ENCODE data around the gene FRG1.
"Not testable (repeated sequence)": the region's sequence is repeated elsewhere in the genome, so short reads cannot be mapped to it uniquely, and the experiment has no call there.

Gene FRG1

DNA sequence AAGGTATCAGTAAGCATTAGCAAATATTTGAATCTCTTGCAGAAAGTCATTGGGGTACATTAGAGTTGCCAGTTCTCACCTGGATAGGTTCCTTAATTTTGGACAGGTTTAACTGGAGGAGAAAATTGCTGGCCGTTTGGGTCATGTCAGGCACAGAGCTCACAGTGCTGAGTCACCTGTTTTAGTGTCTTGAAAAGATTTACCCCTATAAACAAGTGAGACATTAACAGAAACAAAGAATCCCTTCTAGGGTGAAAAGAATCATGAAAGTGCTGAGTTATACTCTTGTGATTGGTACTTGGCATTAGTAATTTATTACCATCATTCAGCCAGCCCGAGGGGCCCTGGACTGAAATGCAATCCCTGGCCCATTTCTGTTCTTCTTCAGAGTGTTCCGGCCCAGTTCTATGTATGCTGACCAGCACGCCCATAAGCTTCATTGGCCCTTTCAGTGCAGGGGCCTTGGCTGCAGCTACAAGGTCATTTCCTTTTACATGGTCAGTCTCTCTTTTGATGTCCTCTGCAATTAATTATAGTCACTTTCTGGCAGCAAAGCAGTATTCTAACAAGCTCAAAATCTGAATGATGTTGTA, 45.1 kb downstream of the FRG1 start:
- not testable (repeated sequence) for DNase-seq

DNA sequence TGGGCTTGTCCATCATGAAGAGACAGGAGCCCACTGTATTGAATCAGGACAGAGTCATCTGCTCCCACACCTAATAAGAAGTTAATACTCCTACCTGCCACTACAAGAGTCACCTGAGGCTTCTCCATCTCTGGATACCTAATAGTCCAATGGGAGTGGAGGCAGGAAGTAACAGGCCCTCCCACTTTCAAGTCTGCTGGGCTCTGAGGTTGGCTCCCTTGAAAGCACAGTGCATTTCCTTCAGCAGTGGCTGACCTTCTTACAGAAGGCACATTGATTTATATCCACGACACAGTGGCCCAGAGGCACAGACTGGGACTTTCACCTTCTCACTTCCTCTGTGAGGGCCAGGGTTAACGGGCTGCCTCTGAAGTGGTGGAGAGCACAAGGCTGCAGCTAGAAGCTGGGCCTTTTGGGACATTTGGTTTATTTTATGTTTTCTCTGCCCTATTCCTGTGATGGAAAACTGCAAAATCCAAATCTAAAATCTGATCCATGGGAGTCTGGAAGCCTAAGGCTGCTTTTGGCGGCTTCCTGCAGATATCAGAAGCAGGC, 48.3 kb downstream of the FRG1 start:
- no peak for DNase-seq

DNA sequence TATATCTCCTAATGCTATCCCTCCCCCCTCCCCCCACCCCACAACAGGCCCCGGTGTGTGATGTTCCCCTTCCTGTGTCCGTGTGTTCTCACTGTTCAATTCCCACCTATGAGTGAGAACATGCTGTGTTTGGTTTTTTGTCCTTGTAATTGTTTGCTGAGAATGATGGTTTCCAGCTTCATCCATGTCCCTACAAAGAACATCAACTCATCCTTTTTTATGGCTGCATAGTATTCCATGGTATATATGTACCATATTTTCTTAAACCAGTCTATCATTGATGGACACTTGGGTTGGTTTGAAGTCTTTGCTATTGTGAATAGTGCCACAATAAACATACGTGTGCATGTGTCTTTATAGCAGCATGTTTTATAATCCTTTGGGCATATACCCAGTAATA, 49.3 kb downstream of the FRG1 start:
- not testable (repeated sequence) for DNase-seq

Measured in DMS 273 treated with DMSO at 0.1 percent for 48 hours (cell line).